T-cell (primary cell): ENCODE results near the gene SPAG9. TPM values are rescaled to one million over a fixed set of nuclear protein-coding genes. Genes with fewer than 3 reads are reported as not detected.
A peak's percentile ranks its signal among the peaks of the same experiment; 100 is the strongest.

Experiments used
- ATAC-seq, 4 experiments: fragments of 200-7000 bp in 3 of 4; fragments of 150-1000 bp in 1 of 4; cut with Tn5 transposase; replicated peaks in 1 of 4; 1 replicate in 3 of 4; 2 replicates in 1 of 4; pipeline ENCODE4 v1.10.0; 2021; ENCODE audit warnings: moderate library complexity in 3 of 4, mild to moderate bottlenecking in 2 of 4, moderate number of reproducible peaks in 1 of 4
- CTCF ChIA-PET, 2 donors: fragments of 300-600 bp; sonication (Branson Sonifier 250); formaldehyde crosslinking; loops; one replicate each; lab custom pipeline; 2022; ENCODE audit warnings: antibody characterized with exemption in 2 of 2; lab: Charles Lee
- POLR2A ChIA-PET, 2 donors: fragments of 300-600 bp; sonication (Branson Sonifier 250); formaldehyde crosslinking; loops; one replicate each; lab custom pipeline; 2022; ENCODE audit warnings: antibody characterized with exemption in 2 of 2; lab: Charles Lee
- DNase-seq, 35 experiments: peaks; one replicate each; pipeline versions ENCODE4 v3.0.0 to v3.0.0-alpha.2; 2013 to 2023
- H3K27ac ChIP-seq: one replicate; pipeline ENCODE4 v1.5.1; 2013; ENCODE audit warnings: low read length
- H3K27me3 ChIP-seq, 2 experiments: replicated peaks in 1 of 2; 1 replicate in 1 of 2; 2 replicates in 1 of 2; pipeline versions ENCODE4 v1.6.1 to v1.7.0; 2013; ENCODE audit warnings: low read length in 1 of 2, mixed read lengths in 1 of 2; ENCODE audit not compliant: control insufficient read depth in 2 of 2, insufficient read depth in 2 of 2; ENCODE audit errors: extremely low read depth in 1 of 2
- H3K36me3 ChIP-seq, 2 donors: 1 replicate in 1 of 2; 2 replicates in 1 of 2; pipeline versions ENCODE4 v1.6.1 to v1.7.0; 2013; ENCODE audit warnings: low read length in 1 of 2; ENCODE audit not compliant: control insufficient read depth in 2 of 2, insufficient read depth in 1 of 2; ENCODE audit errors: extremely low read depth in 1 of 2
- H3K4me1 ChIP-seq, 2 experiments: 1 replicate in 1 of 2; 2 replicates in 1 of 2; pipeline versions ENCODE4 v1.6.1 to v1.7.0; 2013; ENCODE audit warnings: low read length in 2 of 2, mixed read lengths in 1 of 2; ENCODE audit not compliant: insufficient read depth in 2 of 2, control insufficient read depth in 1 of 2; ENCODE audit errors: extremely low read depth in 1 of 2
- H3K4me3 ChIP-seq, 2 donors: 1 replicate in 1 of 2; 2 replicates in 1 of 2; pipeline versions ENCODE4 v1.5.1 to v1.7.0; 2013; ENCODE audit warnings: mild to moderate bottlenecking in 2 of 2, low read length in 1 of 2, moderate library complexity in 1 of 2; ENCODE audit not compliant: control insufficient read depth in 1 of 2; ENCODE audit errors: extremely low read depth in 1 of 2
- H3K9me3 ChIP-seq: 2 replicates; pipeline ENCODE4 v1.7.0; 2013
- H3K27ac Mint-ChIP-seq, 2 donors: one replicate each; pipeline ENCODE4 v1.8.0; 2020 to 2021; ENCODE audit warnings: mild to moderate bottlenecking in 2 of 2, mixed read lengths in 2 of 2
- H3K27me3 Mint-ChIP-seq, 2 donors: one replicate each; pipeline ENCODE4 v1.8.0; 2021 to 2022; ENCODE audit warnings: mixed read lengths in 2 of 2
- H3K36me3 Mint-ChIP-seq: one replicate; pipeline ENCODE4 v1.8.0; 2021; ENCODE audit warnings: mixed read lengths
- H3K4me1 Mint-ChIP-seq, 3 donors: one replicate each; pipeline ENCODE4 v1.8.0; 2020 to 2022; ENCODE audit warnings: mixed read lengths in 3 of 3, mild to moderate bottlenecking in 1 of 3
- H3K4me3 Mint-ChIP-seq, 3 donors: one replicate each; pipeline ENCODE4 v1.8.0; 2020 to 2022; ENCODE audit warnings: mild to moderate bottlenecking in 3 of 3, mixed read lengths in 3 of 3, moderate library complexity in 3 of 3
- H3K9me3 Mint-ChIP-seq, 3 donors: one replicate each; pipeline ENCODE4 v1.8.0; 2020 to 2022; ENCODE audit warnings: mixed read lengths in 3 of 3
- WGBS: methylation state at CpG from one replicate; pipeline ENCODE4 v1.1.5; 2013; ENCODE audit warnings: missing lambda C conversion rate; ENCODE audit not compliant: insufficient coverage; 5-methylcytosine and 5-hydroxymethylcytosine counted together
- total RNA-seq, 35 experiments: library from RNA in 6 of 35; stranded (reverse) in 6 of 35; fragments of 120-200 nt in 1 of 35; gene quantifications; one replicate each; pipeline versions ENCODE4 v1.2.1 to v1.2.4 and lab custom pipeline; 2013 to 2026

Gene SPAG9
- total RNA-seq, 5 donors from 2014 or later (not counting 1 experiment from before 2014, with no cell fraction given) = 48.9 to 61.8 (median 51.9) TPM

DNA sequence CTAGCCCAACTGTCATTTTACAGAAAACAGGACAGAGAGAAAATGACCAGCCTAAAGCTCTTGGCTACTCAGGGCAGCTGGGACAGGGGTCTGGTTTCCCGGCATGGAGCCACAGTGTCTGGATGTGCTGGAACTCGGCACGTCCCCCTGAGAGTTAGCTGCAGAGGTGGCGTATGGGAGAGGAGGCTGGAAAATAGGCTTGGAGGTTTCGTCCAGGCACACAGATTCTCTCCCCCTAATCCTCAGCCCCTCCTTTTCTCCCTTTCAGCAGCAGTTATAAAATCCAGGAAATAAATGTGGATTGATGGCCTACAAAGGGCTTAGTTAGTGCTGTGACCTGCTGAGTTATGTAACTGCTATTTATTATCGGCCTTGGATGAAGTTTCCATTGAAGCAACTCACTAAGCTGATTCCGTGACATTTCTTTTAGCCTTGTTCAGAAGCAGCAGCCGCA is 165.0 kb downstream of the SPAG9 start:
- Histone ChIP-seq H3K27me3 (peaks cover 0 to 5% of the 10 kb centered on the region in 2 experiments), H3K4me3 (no peak overlapping the region), H3K27ac (no peak overlapping the region), H3K9me3 (no peaks in the 10 kb centered on the region), H3K4me1 (peaks cover 0 to 9% of the 10 kb centered on the region in 2 experiments), H3K36me3 (no peaks in the 10 kb centered on the region)
- no peak overlapping the region for H3K27ac Mint-ChIP-seq
- CTCF ChIA-PET = interaction anchor here (0.8 to 8.1 kb wide), 4 partner anchors 95 to 139 kb away, joined by 3 to 80 read pairs (median 16); no protein-coding TSS in a partner anchor
- POLR2A ChIA-PET = interaction anchor here (1.0 to 1.5 kb wide), 3 partner anchors 38 to 102 kb away, joined by 3 to 4 read pairs (median 3); no protein-coding TSS in a partner anchor
- H3K4me1 Mint-ChIP-seq = peaks cover 8 to 11% (median 10%) of the 10 kb centered on the region in 3 donors
- no peaks in the 10 kb centered on the region for H3K9me3 Mint-ChIP-seq
- DNase-seq (no peak), ATAC-seq (no peak)
- H3K4me3 Mint-ChIP-seq = no peak overlapping the region
- H3K36me3 Mint-ChIP-seq = no peaks in the 10 kb centered on the region
- no peaks in the 10 kb centered on the region for H3K27me3 Mint-ChIP-seq
- WGBS = 87% methylated on average over 3 of the region's 8 CpGs

DNA sequence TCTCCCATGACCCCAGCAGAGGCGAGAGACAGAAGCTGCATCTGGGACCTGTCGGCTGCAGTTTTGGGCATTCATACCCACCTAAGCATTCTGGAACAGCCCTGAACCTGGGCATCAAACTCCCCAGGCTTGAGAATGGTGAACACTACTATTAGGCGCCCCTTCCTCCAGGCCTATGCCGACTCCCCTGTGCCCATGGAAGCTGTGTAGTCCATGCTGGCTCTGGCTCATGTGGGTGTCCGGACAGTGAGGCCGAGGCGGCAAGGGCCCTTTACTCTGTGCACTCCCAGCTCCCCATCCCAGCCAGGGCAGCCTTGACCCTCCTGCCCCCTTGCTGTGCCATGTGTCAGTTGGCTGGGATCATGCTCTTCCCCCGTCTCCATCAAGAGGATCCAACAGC is 165.5 kb downstream of the SPAG9 start:
- Mint-ChIP-seq H3K27me3 (no peaks in the 10 kb centered on the region), H3K4me1 (peaks cover 13 to 16% (median 15%) of the 10 kb centered on the region in 3 donors), H3K9me3 (no peaks in the 10 kb centered on the region), H3K4me3 (no peak overlapping the region), H3K36me3 (no peaks in the 10 kb centered on the region), H3K27ac (no peak overlapping the region)
- Histone ChIP-seq H3K27me3 (peaks cover 0 to 5% of the 10 kb centered on the region in 2 experiments), H3K9me3 (no peaks in the 10 kb centered on the region), H3K27ac (no peak overlapping the region), H3K4me3 (no peak overlapping the region), H3K4me1 (peaks cover under 1 to 15% of the 10 kb centered on the region in 2 experiments), H3K36me3 (no peaks in the 10 kb centered on the region)
- POLR2A ChIA-PET = interaction anchor here (1.0 to 1.5 kb wide), 2 partner anchors 90 to 101 kb away, joined by 3 to 4 read pairs; no protein-coding TSS in a partner anchor
- DNase-seq (no peak), ATAC-seq (no peak)
- CTCF ChIA-PET = interaction anchor here (0.6 to 8.1 kb wide), 5 partner anchors 10 to 164 kb away, joined by 3 to 80 read pairs (median 4); no protein-coding TSS in a partner anchor
- 100% methylated on average over 5 of the region's 8 CpGs for WGBS

DNA sequence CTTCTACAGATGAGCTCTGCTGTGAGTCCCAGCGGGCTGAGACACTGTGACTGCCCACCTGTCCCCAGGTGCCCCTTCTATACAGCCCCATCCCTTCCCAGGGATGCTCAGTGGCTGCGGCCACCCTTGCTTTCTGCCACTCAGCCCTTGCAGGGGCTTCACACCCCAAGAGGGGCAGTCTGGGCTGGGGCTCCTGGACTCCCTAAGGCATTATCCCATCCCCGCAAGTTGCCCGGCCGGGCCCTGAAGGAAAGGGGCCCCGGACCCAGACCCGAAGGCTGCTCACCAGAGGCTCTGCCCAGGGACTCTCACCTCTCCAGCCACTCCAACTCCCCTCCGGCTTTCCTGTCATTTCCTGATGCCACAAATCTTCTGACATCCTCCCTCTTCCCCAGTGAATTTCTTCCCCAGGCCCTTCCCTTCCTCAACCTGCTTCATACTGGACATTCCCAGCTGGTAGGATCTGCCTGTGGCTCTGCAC is 166.0 kb downstream of the SPAG9 start:
- 78% methylated on average over 7 of the region's 8 CpGs for WGBS
- no peaks in the 10 kb centered on the region for H3K27me3 Mint-ChIP-seq
- H3K4me3 Mint-ChIP-seq = no peak overlapping the region
- peaks cover 0 to 5% of the 10 kb centered on the region in 2 experiments for H3K27me3 ChIP-seq
- no peak for ATAC-seq
- H3K9me3 ChIP-seq = no peaks in the 10 kb centered on the region
- H3K36me3 Mint-ChIP-seq = no peaks in the 10 kb centered on the region
- no peaks in the 10 kb centered on the region for H3K9me3 Mint-ChIP-seq
- ChIA-PET CTCF (interaction anchor here (0.6 to 8.1 kb wide), 8 partner anchors 10 to 206 kb away, joined by 3 to 80 read pairs (median 3); partner anchors contain the start of gene TOB1 (in 1 of the 2)), POLR2A (interaction anchor here (0.7 to 1.0 kb wide), 2 partner anchors 101 to 126 kb away, joined by 3 to 5 read pairs; no protein-coding TSS in a partner anchor)
- no peaks in the 10 kb centered on the region for H3K36me3 ChIP-seq
- peak in 1 of 35 experiments; percentile 6 for DNase-seq
- no peak overlapping the region for H3K27ac ChIP-seq
- H3K4me3 ChIP-seq = no peak overlapping the region
- peaks cover 2 to 19% of the 10 kb centered on the region in 2 experiments for H3K4me1 ChIP-seq
- H3K27ac Mint-ChIP-seq = no peak overlapping the region
- H3K4me1 Mint-ChIP-seq = peaks cover 16 to 19% (median 18%) of the 10 kb centered on the region in 3 donors

- ATAC-seq (no peak), DNase-seq (peak in 1 of 35 experiments; percentile 7)
- H3K27ac ChIP-seq = no peak overlapping the region
- Mint-ChIP-seq H3K9me3 (no peaks in the 10 kb centered on the region), H3K27me3 (no peaks in the 10 kb centered on the region), H3K27ac (no peak overlapping the region), H3K4me3 (no peak overlapping the region), H3K36me3 (no peaks in the 10 kb centered on the region), H3K4me1 (peaks cover 16 to 19% (median 18%) of the 10 kb centered on the region in 3 donors)
- no peaks in the 10 kb centered on the region for H3K9me3 ChIP-seq
- no peak overlapping the region for H3K4me3 ChIP-seq
- CTCF ChIA-PET = interaction anchor here (0.6 to 8.1 kb wide), 8 partner anchors 12 to 232 kb away, joined by 3 to 80 read pairs (median 3); partner anchors contain the start of gene TOB1 (in 1 of the 2)
- H3K36me3 ChIP-seq = no peaks in the 10 kb centered on the region
- peaks cover 2 to 19% of the 10 kb centered on the region in 2 experiments for H3K4me1 ChIP-seq
- 68% methylated on average over 9 of the region's 17 CpGs for WGBS
- POLR2A ChIA-PET = interaction anchor here (0.6 to 0.9 kb wide), 4 partner anchors 88 to 193 kb away, joined by 3 to 5 read pairs (median 4); partner anchors contain the start of gene TOB1 (in 1 of the 2)
- H3K27me3 ChIP-seq = peaks cover 0 to 5% of the 10 kb centered on the region in 2 experiments
Measured at GRCh38 chr17:50953831-50954601, 166.7 kb downstream of the SPAG9 start.

DNA sequence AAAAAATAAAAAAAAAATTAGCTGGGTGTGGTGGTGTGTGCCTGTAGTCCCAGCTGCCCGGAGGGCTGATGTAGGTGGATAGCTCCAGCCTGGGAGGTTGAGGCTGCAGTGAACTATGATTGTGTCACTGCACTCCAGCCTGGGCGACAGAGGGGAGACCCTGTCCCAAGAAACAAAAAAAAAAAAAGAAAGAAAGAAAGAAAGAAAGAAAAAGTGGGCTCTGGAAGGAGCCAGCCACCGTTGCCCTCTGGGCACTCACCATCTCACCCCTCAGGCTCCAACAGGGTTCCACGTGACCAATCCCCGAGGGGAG is 167.2 kb downstream of the SPAG9 start:
- 100% methylated on average over 1 of the region's 5 CpGs for WGBS

DNA sequence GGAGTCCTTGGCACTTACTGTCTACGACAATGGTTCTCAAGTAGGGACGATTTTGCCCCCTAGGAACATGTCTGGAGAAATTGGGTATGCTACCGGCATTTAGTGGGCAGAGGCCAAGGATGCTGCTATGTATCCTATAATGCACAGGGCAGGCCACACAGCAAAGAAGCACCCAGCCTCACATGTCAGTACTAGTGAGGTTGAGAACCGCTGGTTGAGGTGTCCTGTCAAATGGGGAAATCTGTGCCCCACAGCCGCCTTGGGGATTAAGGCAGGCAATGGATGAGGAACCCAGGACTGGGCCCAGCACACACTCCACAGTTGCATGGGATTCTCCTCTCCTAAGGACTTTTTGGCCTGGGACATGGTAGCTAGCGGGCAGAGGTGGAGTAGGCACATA is 167.8 kb downstream of the SPAG9 start:
- no peaks in the 10 kb centered on the region for H3K9me3 Mint-ChIP-seq
- DNase-seq (peak in 1 of 35 experiments; percentile 9), ATAC-seq (no peak)
- Histone ChIP-seq H3K4me3 (no peak overlapping the region), H3K9me3 (no peaks in the 10 kb centered on the region), H3K27me3 (peaks cover 0 to 5% of the 10 kb centered on the region in 2 experiments), H3K4me1 (peaks cover 2 to 24% of the 10 kb centered on the region in 2 experiments), H3K27ac (no peak overlapping the region), H3K36me3 (no peaks in the 10 kb centered on the region)
- no peak overlapping the region for H3K4me3 Mint-ChIP-seq
- POLR2A ChIA-PET = interaction anchor here (0.6 to 0.9 kb wide), 2 partner anchors 87 to 92 kb away, joined by 3 to 5 read pairs; partner anchors contain the start of gene TOB1 (in 1 of the 2)
- 96% methylated on average over 4 of the region's 6 CpGs for WGBS
- H3K27me3 Mint-ChIP-seq = no peaks in the 10 kb centered on the region
- H3K27ac Mint-ChIP-seq = peak overlapping the region in 1 of 2 donors; percentile 16
- H3K4me1 Mint-ChIP-seq = peaks cover 27 to 28% (median 28%) of the 10 kb centered on the region in 3 donors
- H3K36me3 Mint-ChIP-seq = no peaks in the 10 kb centered on the region
- CTCF ChIA-PET = interaction anchor here (0.5 to 8.1 kb wide), 3 partner anchors 101 to 247 kb away, joined by 4 to 80 read pairs (median 4); no protein-coding TSS in a partner anchor

More for the DNA sequence above, 167.2 kb downstream of the SPAG9 start:
- Histone ChIP-seq H3K27me3 (peaks cover 0 to 5% of the 10 kb centered on the region in 2 experiments), H3K9me3 (no peaks in the 10 kb centered on the region), H3K36me3 (no peaks in the 10 kb centered on the region), H3K27ac (no peak overlapping the region), H3K4me1 (peaks cover 2 to 19% of the 10 kb centered on the region in 2 experiments), H3K4me3 (no peak overlapping the region)
- Mint-ChIP-seq H3K27ac (no peak overlapping the region), H3K27me3 (no peaks in the 10 kb centered on the region), H3K9me3 (no peaks in the 10 kb centered on the region), H3K4me1 (peaks cover 21 to 22% (median 22%) of the 10 kb centered on the region in 3 donors), H3K4me3 (no peak overlapping the region), H3K36me3 (no peaks in the 10 kb centered on the region)
- CTCF ChIA-PET = interaction anchor here (0.5 to 8.1 kb wide), 6 partner anchors 12 to 248 kb away, joined by 3 to 80 read pairs (median 4); no protein-coding TSS in a partner anchor
- no peak for ATAC-seq
- POLR2A ChIA-PET = interaction anchor here (0.6 to 0.9 kb wide), 4 partner anchors 88 to 192 kb away, joined by 3 to 5 read pairs (median 4); partner anchors contain the start of gene TOB1 (in 1 of the 2)
- DNase-seq = no peak
